PC-9 (cell line): ENCODE results near the gene TLL2.

Experiments used
- CTCF ChIP-seq: fragments of 200-600 bp; sonication (generic); conservative IDR thresholded peaks from 2 replicates; pipeline ENCODE4 v1.6.1; 2017; ENCODE audit warnings: mixed run types, antibody characterized with exemption, mild to moderate bottlenecking, moderate library complexity
- EZH2 ChIP-seq: fragments of 200-600 bp; sonication (generic); IDR thresholded peaks from 2 replicates; pipeline ENCODE4 v1.8.0; 2017; ENCODE audit warnings: antibody characterized with exemption, low read depth

- no peak for TF ChIP-seq EZH2
- TF ChIP-seq CTCF: no peak
These were observed 25.4 kb downstream of the TLL2 start for GRCh38 chr10:96488161-96488935.
